Stimulated activated naive B cell treated with anti-CD40 and anti-IgM and Interleukin-4, amounts not matched to agents 10 μg/mL and 1 μg/mL and 100 μg/mL, for 72 hours (primary cell): ENCODE results near the gene HAAO.
A peak's percentile ranks its signal among the peaks of the same experiment; 100 is the strongest.
"Not testable (repeated sequence)": the region's sequence is repeated elsewhere in the genome, so short reads cannot be mapped to it uniquely, and the experiment has no call there.

ENCODE experiments used
- ATAC-seq, 2 donors: fragments of 150-1000 bp; cut with Tn5 transposase; replicated peaks; 2 replicates each; pipeline ENCODE4 v1.10.0; 2021; ENCODE audit warnings: moderate library complexity in 1 of 2
- DNase-seq: peaks from one replicate; pipeline ENCODE4 v3.0.0; 2021
- H3K27ac Mint-ChIP-seq: one replicate; pipeline ENCODE4 v1.8.0; 2022; ENCODE audit warnings: mild to moderate bottlenecking, mixed read lengths
- H3K27me3 Mint-ChIP-seq, 2 donors: one replicate each; pipeline ENCODE4 v1.8.0; 2022; ENCODE audit warnings: mixed read lengths in 2 of 2
- H3K36me3 Mint-ChIP-seq, 2 donors: one replicate each; pipeline ENCODE4 v1.8.0; 2022; ENCODE audit warnings: mixed read lengths in 2 of 2, mild to moderate bottlenecking in 1 of 2
- H3K4me1 Mint-ChIP-seq, 2 donors: one replicate each; pipeline ENCODE4 v1.8.0; 2022; ENCODE audit warnings: mixed read lengths in 2 of 2, mild to moderate bottlenecking in 1 of 2
- H3K4me3 Mint-ChIP-seq, 2 donors: one replicate each; pipeline ENCODE4 v1.8.0; 2022; ENCODE audit warnings: mild to moderate bottlenecking in 2 of 2, mixed read lengths in 2 of 2, moderate library complexity in 1 of 2
- H3K9me3 Mint-ChIP-seq, 2 donors: one replicate each; pipeline ENCODE4 v1.8.0; 2022; ENCODE audit warnings: mixed read lengths in 2 of 2, mild to moderate bottlenecking in 1 of 2

Gene HAAO

GRCh38 chr2:42792583-42793333 lies at the start of gene HAAO:
Gene HAAO, minus strand, starts transcription at chr2:42792583. Its CDS starts 47 bp downstream, at chr2:42792536.
- peaks cover 42 to 67% of the 10 kb centered on the region in 2 donors for H3K4me1 Mint-ChIP-seq
- H3K4me3 Mint-ChIP-seq: peak within 1 kb of the TSS; percentile 88 to 90
- DNase-seq: peak; percentile 39
- H3K9me3 Mint-ChIP-seq: no peaks in the 10 kb centered on the region
- peak within 1 kb of the TSS; percentile 94 for H3K27ac Mint-ChIP-seq
- no peaks in the 10 kb centered on the region for H3K27me3 Mint-ChIP-seq
- peaks cover 15 to 20% of the 10 kb centered on the region in 2 donors for H3K36me3 Mint-ChIP-seq
- ATAC-seq: peak; percentile 62 to 64

- no peaks in the 10 kb centered on the region for H3K9me3 Mint-ChIP-seq
- H3K27me3 Mint-ChIP-seq: no peaks in the 10 kb centered on the region
- ATAC-seq: no peak
- peaks cover under 1 to 2% of the 10 kb centered on the region in 2 donors for H3K36me3 Mint-ChIP-seq
- H3K27ac Mint-ChIP-seq: no peak overlapping the region
- no peak overlapping the region for H3K4me3 Mint-ChIP-seq
- no peak for DNase-seq
- no peaks in the 10 kb centered on the region for H3K4me1 Mint-ChIP-seq
These were observed 49.0 kb upstream of the HAAO start for GRCh38 chr2:42841344-42841743.

GRCh38 chr2:42840760-42841159 lies 48.4 kb upstream of the HAAO start:
- DNase-seq: no peak
- Mint-ChIP-seq H3K27me3 (no peaks in the 10 kb centered on the region), H3K4me1 (no peaks in the 10 kb centered on the region), H3K9me3 (no peaks in the 10 kb centered on the region), H3K36me3 (peaks cover 2 to 5% of the 10 kb centered on the region in 2 donors), H3K4me3 (no peak overlapping the region), H3K27ac (no peak overlapping the region)
- no peak for ATAC-seq

GRCh38 chr2:42839809-42840501 lies 47.6 kb upstream of the HAAO start:
- no peak for DNase-seq
- H3K4me1 Mint-ChIP-seq: no peaks in the 10 kb centered on the region
- no peaks in the 10 kb centered on the region for H3K27me3 Mint-ChIP-seq
- no peak for ATAC-seq
- no peak overlapping the region for H3K27ac Mint-ChIP-seq
- H3K9me3 Mint-ChIP-seq: no peaks in the 10 kb centered on the region
- peaks cover 2 to 5% of the 10 kb centered on the region in 2 donors for H3K36me3 Mint-ChIP-seq
- H3K4me3 Mint-ChIP-seq: no peak overlapping the region

- Mint-ChIP-seq H3K4me3 (no peak overlapping the region), H3K36me3 (peaks cover 0 to 5% of the 10 kb centered on the region in 2 donors), H3K27ac (no peak overlapping the region), H3K27me3 (no peaks in the 10 kb centered on the region), H3K9me3 (no peaks in the 10 kb centered on the region), H3K4me1 (no peaks in the 10 kb centered on the region)
- DNase-seq (no peak), ATAC-seq (no peak)
These were observed 45.8 kb upstream of the HAAO start for GRCh38 chr2:42838133-42838532.

- Mint-ChIP-seq H3K9me3 (no peaks in the 10 kb centered on the region), H3K4me3 (no peak overlapping the region), H3K27ac (no peak overlapping the region), H3K4me1 (no peaks in the 10 kb centered on the region), H3K27me3 (no peaks in the 10 kb centered on the region), H3K36me3 (peaks cover 0 to 5% of the 10 kb centered on the region in 2 donors)
- DNase-seq: no peak
- no peak for ATAC-seq
These were observed 43.4 kb upstream of the HAAO start for GRCh38 chr2:42835577-42836371.

GRCh38 chr2:42834161-42834560 lies 41.8 kb upstream of the HAAO start:
- Mint-ChIP-seq H3K27ac (no peak overlapping the region), H3K4me1 (peaks cover 0 to under 1% of the 10 kb centered on the region in 2 donors), H3K27me3 (no peaks in the 10 kb centered on the region), H3K4me3 (no peak overlapping the region), H3K36me3 (peaks cover 0 to 5% of the 10 kb centered on the region in 2 donors), H3K9me3 (no peaks in the 10 kb centered on the region)
- ATAC-seq (no peak), DNase-seq (no peak)

- Mint-ChIP-seq H3K9me3 (no peaks in the 10 kb centered on the region), H3K27ac (no peak overlapping the region), H3K27me3 (peaks cover 6 to 13% of the 10 kb centered on the region in 2 donors), H3K4me1 (peaks cover 9 to 18% of the 10 kb centered on the region in 2 donors), H3K4me3 (no peak overlapping the region), H3K36me3 (peaks cover 0 to 5% of the 10 kb centered on the region in 2 donors)
- ATAC-seq (no peak), DNase-seq (no peak)
These were observed 39.9 kb upstream of the HAAO start for GRCh38 chr2:42832289-42832634.

GRCh38 chr2:42831575-42832288 lies 39.3 kb upstream of the HAAO start:
- DNase-seq, H3K27ac Mint-ChIP-seq, H3K4me3 Mint-ChIP-seq, ATAC-seq, H3K9me3 Mint-ChIP-seq, H3K36me3 Mint-ChIP-seq: not testable (repeated sequence)
- H3K27me3 Mint-ChIP-seq: peaks cover 9 to 16% of the 10 kb centered on the region in 2 donors
- H3K4me1 Mint-ChIP-seq: peaks cover 9 to 19% of the 10 kb centered on the region in 2 donors

- no peak for DNase-seq
- H3K4me1 Mint-ChIP-seq: peaks cover 9 to 19% of the 10 kb centered on the region in 2 donors
- H3K27ac Mint-ChIP-seq: no peak overlapping the region
- H3K4me3 Mint-ChIP-seq: no peak overlapping the region
- H3K9me3 Mint-ChIP-seq: no peaks in the 10 kb centered on the region
- peaks cover 9 to 20% of the 10 kb centered on the region in 2 donors for H3K27me3 Mint-ChIP-seq
- no peak for ATAC-seq
- H3K36me3 Mint-ChIP-seq: peaks cover 0 to under 1% of the 10 kb centered on the region in 2 donors
These were observed 38.7 kb upstream of the HAAO start for GRCh38 chr2:42830922-42831574.

GRCh38 chr2:42829671-42830440 lies 37.5 kb upstream of the HAAO start:
- ATAC-seq: no peak
- peaks cover 9 to 20% of the 10 kb centered on the region in 2 donors for H3K27me3 Mint-ChIP-seq
- H3K36me3 Mint-ChIP-seq: no peaks in the 10 kb centered on the region
- no peak for DNase-seq
- no peak overlapping the region for H3K27ac Mint-ChIP-seq
- peaks cover 9 to 19% of the 10 kb centered on the region in 2 donors for H3K4me1 Mint-ChIP-seq
- H3K9me3 Mint-ChIP-seq: no peaks in the 10 kb centered on the region
- no peak overlapping the region for H3K4me3 Mint-ChIP-seq

- Mint-ChIP-seq H3K27ac (no peak overlapping the region), H3K36me3 (no peaks in the 10 kb centered on the region), H3K4me3 (no peak overlapping the region), H3K9me3 (no peaks in the 10 kb centered on the region), H3K27me3 (peaks cover 9 to 20% of the 10 kb centered on the region in 2 donors), H3K4me1 (peaks cover 9 to 19% of the 10 kb centered on the region in 2 donors)
- ATAC-seq: peak; percentile 92 to 93
- DNase-seq: peak; percentile 58
These were observed 36.4 kb upstream of the HAAO start for GRCh38 chr2:42828487-42829425.
